ENCODE data around the gene DDX60. TPM values are rescaled to one million over a fixed set of nuclear protein-coding genes. Genes with fewer than 3 reads are reported as not detected.
A peak's percentile ranks its signal among the peaks of the same experiment; 100 is the strongest.

Gene DDX60
- total RNA-seq, 2 experiments from 2014 or later: 18.6 to 21.1 TPM

DNA sequence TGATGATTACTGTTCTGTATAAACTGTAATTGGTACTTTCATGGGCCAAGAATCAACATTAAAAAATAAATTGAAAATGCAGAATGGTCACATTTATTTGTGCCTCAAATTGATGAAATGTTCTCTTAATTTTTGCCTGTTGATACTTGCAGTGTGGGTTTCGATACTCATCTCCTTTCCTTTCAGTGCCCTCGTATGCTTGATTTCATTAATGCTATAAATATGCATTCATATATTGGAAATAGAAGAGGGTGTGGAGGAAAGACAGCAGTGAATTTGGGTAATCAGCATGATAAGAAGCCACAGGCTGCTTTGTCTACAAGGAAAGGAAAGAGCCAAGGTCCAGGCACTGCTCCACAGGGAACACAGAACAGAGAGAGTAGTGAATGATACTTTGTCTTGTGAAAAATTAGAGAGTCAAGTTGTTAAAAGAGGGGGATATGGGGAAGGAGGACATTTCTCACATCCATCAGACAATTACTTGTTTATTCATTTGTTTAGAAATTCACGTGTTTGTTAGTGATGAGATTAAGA is 1.0 kb upstream of the DDX60 start:
- intact Hi-C loops (cut with micrococcal nuclease): loop anchor here (5.0 kb wide), 1 partner anchor 163 kb away; the partner anchor contains the start of gene DDX60L
- Mint-ChIP-seq H3K4me1 (ENCODE audit: low read depth) (peaks cover 36% of the 10 kb centered on the region), H3K27ac (peak overlapping the region; percentile 93), H3K9me3 (no peaks in the 10 kb centered on the region), H3K4me3 (peak overlapping the region; percentile 85), H3K36me3 (ENCODE audit: low read depth) (no peaks in the 10 kb centered on the region), H3K27me3 (no peaks in the 10 kb centered on the region)
- DNase-seq (no peak), ATAC-seq (no peak)
- CTCF ChIA-PET: interaction anchor here (1.2 kb wide), 1 partner anchor 18 kb away, joined by 3 read pairs; no protein-coding TSS in a partner anchor
- TF ChIP-seq CTCF (IDR thresholded peaks at IDR 0.05): no peak
- POLR2A ChIA-PET: interaction anchor here (1.1 to 2.2 kb wide), 2 partner anchors 9 to 16 kb away, joined by 3 to 5 read pairs; no protein-coding TSS in a partner anchor

GRCh38 chr4:168317621-168318020 is 931 bp downstream of the DDX60 start:
- CTCF ChIA-PET: interaction anchor here (0.9 to 1.0 kb wide), 2 partner anchors 8 to 135 kb away, joined by 3 to 4 read pairs; no protein-coding TSS in a partner anchor
- TF ChIP-seq CTCF (IDR thresholded peaks at IDR 0.05): no peak
- DNase-seq: no peak
- H3K4me3 Mint-ChIP-seq: peak overlapping the region; percentile 85
- POLR2A ChIA-PET: interaction anchor here (0.6 to 2.2 kb wide), 4 partner anchors 11 to 229 kb away, joined by 3 to 11 read pairs (median 4); no protein-coding TSS in a partner anchor
- H3K9me3 Mint-ChIP-seq: no peaks in the 10 kb centered on the region
- peaks cover 44% of the 10 kb centered on the region for H3K4me1 Mint-ChIP-seq (ENCODE audit: low read depth)
- H3K27ac Mint-ChIP-seq: peak overlapping the region; percentile 93
- no peaks in the 10 kb centered on the region for H3K36me3 Mint-ChIP-seq (ENCODE audit: low read depth)
- H3K27me3 Mint-ChIP-seq: no peaks in the 10 kb centered on the region
- intact Hi-C loops (cut with micrococcal nuclease): loop anchor here (5.0 kb wide), 1 partner anchor 165 kb away; the partner anchor contains the start of gene DDX60L
- ATAC-seq: no peak

DNA sequence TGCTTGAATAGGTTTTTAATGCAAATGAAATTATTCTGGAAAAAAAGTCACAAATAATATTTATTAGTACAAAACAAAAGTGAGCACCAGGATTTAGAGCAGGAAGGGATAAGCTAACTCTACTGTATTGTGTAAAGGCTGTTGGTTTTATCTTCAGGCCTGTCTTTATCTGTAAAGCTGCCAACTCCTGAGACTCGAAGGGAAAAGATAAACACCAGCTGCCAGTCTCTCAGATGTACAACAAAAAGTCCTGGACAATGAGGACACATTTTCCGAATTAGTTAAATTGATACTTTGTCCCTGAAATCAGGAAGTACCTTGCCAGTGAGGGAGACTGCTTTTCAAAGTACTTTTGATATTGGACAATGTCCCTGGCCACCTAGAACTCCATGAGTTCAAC is 8.8 kb downstream of the DDX60 start:
- no peaks in the 10 kb centered on the region for H3K9me3 Mint-ChIP-seq
- CTCF ChIA-PET: interaction anchor here (0.6 to 1.5 kb wide), 2 partner anchors 8 to 88 kb away, joined by 3 to 4 read pairs; no protein-coding TSS in a partner anchor
- DNase-seq (no peak), ATAC-seq (no peak)
- POLR2A ChIA-PET: interaction anchor here (0.9 kb wide), 1 partner anchor 9 kb away, joined by 3 read pairs; no protein-coding TSS in a partner anchor
- peaks cover 22% of the 10 kb centered on the region for H3K4me1 Mint-ChIP-seq (ENCODE audit: low read depth)
- intact Hi-C loops (cut with micrococcal nuclease): no loop called here
- H3K27ac Mint-ChIP-seq: no peak overlapping the region
- peaks cover 25% of the 10 kb centered on the region for H3K36me3 Mint-ChIP-seq (ENCODE audit: low read depth)
- no peak overlapping the region for H3K4me3 Mint-ChIP-seq
- no peak for TF ChIP-seq CTCF (IDR thresholded peaks at IDR 0.05)
- H3K27me3 Mint-ChIP-seq: no peaks in the 10 kb centered on the region

DNA sequence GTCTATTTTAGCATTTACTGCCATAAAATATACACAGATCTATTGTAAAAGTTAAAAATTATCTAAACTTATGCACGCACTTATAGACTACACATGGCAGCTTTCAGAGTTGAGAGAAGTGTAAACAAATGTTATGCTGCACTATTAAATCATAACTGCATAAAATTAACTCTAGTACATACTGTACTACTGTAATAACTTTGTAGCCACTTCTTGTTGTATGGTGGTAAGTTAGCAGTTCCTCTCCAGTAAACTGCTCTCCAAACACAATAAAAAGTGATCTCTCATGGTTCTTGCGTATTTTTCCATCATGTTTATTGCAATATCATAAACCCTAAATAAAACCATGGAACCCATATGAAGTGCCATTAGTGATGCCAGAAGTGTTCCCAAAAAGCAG is 9.6 kb downstream of the DDX60 start:
- TF ChIP-seq CTCF (IDR thresholded peaks at IDR 0.05): no peak
- intact Hi-C loops (cut with micrococcal nuclease): no loop called here
- peaks cover 25% of the 10 kb centered on the region for H3K36me3 Mint-ChIP-seq (ENCODE audit: low read depth)
- no peaks in the 10 kb centered on the region for H3K27me3 Mint-ChIP-seq
- H3K4me1 Mint-ChIP-seq (ENCODE audit: low read depth): peaks cover 19% of the 10 kb centered on the region
- POLR2A ChIA-PET: no interaction called here
- H3K9me3 Mint-ChIP-seq: no peaks in the 10 kb centered on the region
- H3K27ac Mint-ChIP-seq: no peak overlapping the region
- CTCF ChIA-PET: interaction anchor here (1.5 kb wide), 1 partner anchor 9 kb away, joined by 4 read pairs; no protein-coding TSS in a partner anchor
- no peak for ATAC-seq
- no peak for DNase-seq
- no peak overlapping the region for H3K4me3 Mint-ChIP-seq

GRCh38 chr4:168306476-168306875 is 12.1 kb downstream of the DDX60 start:
- DNase-seq (no peak), ATAC-seq (no peak)
- intact Hi-C loops (cut with micrococcal nuclease): no loop called here
- Mint-ChIP-seq H3K27ac (peak overlapping the region; percentile 46), H3K4me1 (ENCODE audit: low read depth) (peaks cover 13% of the 10 kb centered on the region), H3K27me3 (no peaks in the 10 kb centered on the region), H3K4me3 (peak overlapping the region; percentile 11), H3K36me3 (ENCODE audit: low read depth) (peaks cover 35% of the 10 kb centered on the region), H3K9me3 (no peaks in the 10 kb centered on the region)
- ChIA-PET POLR2A (interaction anchor here (3.2 kb wide), 1 partner anchor 12 kb away, joined by 11 read pairs; the partner anchor contains the start of gene DDX60), CTCF (no interaction called here)
- no peak for TF ChIP-seq CTCF (IDR thresholded peaks at IDR 0.05)

Data from activated CD8-positive, alpha-beta T cell treated with anti-CD3 and anti-CD28 coated beads for 36 hours (primary cell).